Measurements from ENCODE around the gene TGIF1. TPM values are rescaled to one million over a fixed set of nuclear protein-coding genes. Genes with fewer than 3 reads are reported as not detected.

TGIF1 gene
- total and polyA plus RNA-seq, 2 of the 4 experiments (the other 2 are of a cell fraction): 62.1 to 118 TPM

DNA sequence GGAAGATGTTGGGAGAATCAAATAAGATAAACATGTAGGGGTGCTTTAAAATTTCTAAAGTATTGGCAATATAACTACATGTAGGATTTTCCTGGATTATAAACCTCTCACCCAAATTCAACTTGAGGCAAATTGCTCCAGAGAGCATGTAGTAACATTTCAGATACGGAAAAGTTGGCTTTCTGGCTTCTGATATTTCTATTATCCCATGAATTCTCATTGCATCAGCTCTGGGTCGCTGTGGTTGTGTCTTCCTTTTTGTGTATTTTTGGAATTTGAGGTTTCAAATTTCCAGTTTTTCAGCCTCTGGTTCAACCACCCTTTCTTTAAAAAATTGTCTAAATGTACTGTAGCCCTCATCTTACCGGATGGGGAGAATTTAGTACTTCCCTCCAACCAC lies 32.3 kb downstream of the TGIF1 start:
- no peak overlapping the region for H3K9ac ChIP-seq (ENCODE audit: low read depth, low read length)
- in situ Hi-C loops (cut with MboI; ENCODE audit: low sequenced_read_pairs): no loop called here
- H2BK20ac ChIP-seq (ENCODE audit: low read depth, low read length): no peak overlapping the region
- dilution Hi-C loops (cut with HindIII; ENCODE audit: low sequenced_read_pairs, unreplicated experiment): no loop called here
- H3K4me3 ChIP-seq (ENCODE audit: insufficient read depth, low read depth, low read length): no peak overlapping the region
- H3K23ac ChIP-seq (ENCODE audit: low read depth, low read length): no peak overlapping the region
- no peaks in the 10 kb centered on the region for H4K20me1 ChIP-seq (ENCODE audit: insufficient read depth, low read length)
- no CpG with 5 or more reads among the region's 3 CpGs for WGBS, 2 experiments (ENCODE audit: extremely low coverage in 2 of 2, insufficient read length in 1 of 2)
- intact Hi-C loops (cut with micrococcal nuclease): no loop called here
- H2AK5ac ChIP-seq (ENCODE audit: low read depth, low read length): no peak overlapping the region
- no peak overlapping the region for H4K8ac ChIP-seq (ENCODE audit: low read depth in 2 of 2, low read length in 2 of 2)
- no peak overlapping the region for H3K14ac ChIP-seq (replicated peaks; ENCODE audit: low read depth, low read length)
- no TSS peak for BruUV-seq (replicated peaks)
- no peak overlapping the region for H2BK15ac ChIP-seq (ENCODE audit: low read depth, low read length)
- no peak overlapping the region for H2BK120ac ChIP-seq (ENCODE audit: low read depth, low read length)
- H3K27me3 ChIP-seq (ENCODE audit: control insufficient read depth, insufficient read depth, low read length): no peaks in the 10 kb centered on the region
- no peak overlapping the region for H3K27ac ChIP-seq (ENCODE audit: insufficient read depth, low read length)
- H2BK5ac ChIP-seq (ENCODE audit: low read depth, low read length, poor library complexity, severe bottlenecking): no peak overlapping the region
- no peak overlapping the region for H3K4ac ChIP-seq (ENCODE audit: low read depth, low read length)
- no peak overlapping the region for H2AK9ac ChIP-seq (replicated peaks; ENCODE audit: low read depth, low read length, poor library complexity)
- ATAC-seq (ENCODE audit: low read depth): no peak
- TF ChIP-seq, protein P1, sequence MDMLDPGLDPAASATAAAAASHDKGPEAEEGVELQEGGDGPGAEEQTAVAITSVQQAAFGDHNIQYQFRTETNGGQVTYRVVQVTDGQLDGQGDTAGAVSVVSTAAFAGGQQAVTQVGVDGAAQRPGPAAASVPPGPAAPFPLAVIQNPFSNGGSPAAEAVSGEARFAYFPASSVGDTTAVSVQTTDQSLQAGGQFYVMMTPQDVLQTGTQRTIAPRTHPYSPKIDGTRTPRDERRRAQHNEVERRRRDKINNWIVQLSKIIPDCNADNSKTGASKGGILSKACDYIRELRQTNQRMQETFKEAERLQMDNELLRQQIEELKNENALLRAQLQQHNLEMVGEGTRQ (IDR thresholded peaks at IDR 0.05; ENCODE audit: low read depth, low read length): no peak
- TF ChIP-seq RAD21 (IDR thresholded peaks at IDR 0.05; ENCODE audit: low read length): no peak
- no peak for TF ChIP-seq NFE2L2 (IDR thresholded peaks at IDR 0.05; ENCODE audit: low read depth, low read length)
- no peak for TF ChIP-seq CEBPB (IDR thresholded peaks at IDR 0.05; ENCODE audit: low read depth, low read length)
- no peak for TF ChIP-seq BHLHE40 (IDR thresholded peaks at IDR 0.05; ENCODE audit: low read depth, low read length)
- TF ChIP-seq SMC3 (IDR thresholded peaks at IDR 0.05; ENCODE audit: low read depth, low read length): no peak
- TF ChIP-seq, protein P2, sequence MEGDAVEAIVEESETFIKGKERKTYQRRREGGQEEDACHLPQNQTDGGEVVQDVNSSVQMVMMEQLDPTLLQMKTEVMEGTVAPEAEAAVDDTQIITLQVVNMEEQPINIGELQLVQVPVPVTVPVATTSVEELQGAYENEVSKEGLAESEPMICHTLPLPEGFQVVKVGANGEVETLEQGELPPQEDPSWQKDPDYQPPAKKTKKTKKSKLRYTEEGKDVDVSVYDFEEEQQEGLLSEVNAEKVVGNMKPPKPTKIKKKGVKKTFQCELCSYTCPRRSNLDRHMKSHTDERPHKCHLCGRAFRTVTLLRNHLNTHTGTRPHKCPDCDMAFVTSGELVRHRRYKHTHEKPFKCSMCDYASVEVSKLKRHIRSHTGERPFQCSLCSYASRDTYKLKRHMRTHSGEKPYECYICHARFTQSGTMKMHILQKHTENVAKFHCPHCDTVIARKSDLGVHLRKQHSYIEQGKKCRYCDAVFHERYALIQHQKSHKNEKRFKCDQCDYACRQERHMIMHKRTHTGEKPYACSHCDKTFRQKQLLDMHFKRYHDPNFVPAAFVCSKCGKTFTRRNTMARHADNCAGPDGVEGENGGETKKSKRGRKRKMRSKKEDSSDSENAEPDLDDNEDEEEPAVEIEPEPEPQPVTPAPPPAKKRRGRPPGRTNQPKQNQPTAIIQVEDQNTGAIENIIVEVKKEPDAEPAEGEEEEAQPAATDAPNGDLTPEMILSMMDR (conservative IDR thresholded peaks at IDR 0.05; ENCODE audit: low read depth, low read length): no peak
- TF ChIP-seq CHD1 (IDR thresholded peaks at IDR 0.05; ENCODE audit: low read depth, low read length): no peak
- TF ChIP-seq, protein P3, sequence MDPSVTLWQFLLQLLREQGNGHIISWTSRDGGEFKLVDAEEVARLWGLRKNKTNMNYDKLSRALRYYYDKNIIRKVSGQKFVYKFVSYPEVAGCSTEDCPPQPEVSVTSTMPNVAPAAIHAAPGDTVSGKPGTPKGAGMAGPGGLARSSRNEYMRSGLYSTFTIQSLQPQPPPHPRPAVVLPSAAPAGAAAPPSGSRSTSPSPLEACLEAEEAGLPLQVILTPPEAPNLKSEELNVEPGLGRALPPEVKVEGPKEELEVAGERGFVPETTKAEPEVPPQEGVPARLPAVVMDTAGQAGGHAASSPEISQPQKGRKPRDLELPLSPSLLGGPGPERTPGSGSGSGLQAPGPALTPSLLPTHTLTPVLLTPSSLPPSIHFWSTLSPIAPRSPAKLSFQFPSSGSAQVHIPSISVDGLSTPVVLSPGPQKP (IDR thresholded peaks at IDR 0.05; ENCODE audit: borderline replicate concordance, low read depth, low read length): no peak
- TF ChIP-seq MAZ (IDR thresholded peaks at IDR 0.05; ENCODE audit: borderline replicate concordance, low read depth, low read length): no peak
- TF ChIP-seq MAFK (IDR thresholded peaks at IDR 0.05; ENCODE audit: low read depth, low read length): no peak
- no peak for TF ChIP-seq POLR2A (IDR thresholded peaks at IDR 0.05; ENCODE audit: low read depth, low read length)
- no peak for TF ChIP-seq FOS (IDR thresholded peaks at IDR 0.05; ENCODE audit: low read depth, low read length)
- no peak for TF ChIP-seq RFX5 (IDR thresholded peaks at IDR 0.05; ENCODE audit: low read depth, low read length)
- TF ChIP-seq MXI1 (IDR thresholded peaks at IDR 0.05; ENCODE audit: borderline replicate concordance, low read depth, low read length): no peak
- TF ChIP-seq RCOR1 (IDR thresholded peaks at IDR 0.05; ENCODE audit: insufficient replicate concordance, low read length): no peak
- DNase-seq: no peak
- CTCF ChIA-PET: interaction anchor here (0.6 to 1.6 kb wide), 8 partner anchors 9 to 112 kb away, joined by 3 to 5 read pairs (median 4); no protein-coding TSS in a partner anchor
- POLR2A ChIA-PET (ENCODE audit: unreplicated experiment): no interaction called here
- H3K4me1 ChIP-seq (ENCODE audit: control insufficient read depth, insufficient read depth, low read length): no peaks in the 10 kb centered on the region; the same call in 1 of the 2 replicates
- H4K5ac ChIP-seq (ENCODE audit: low read depth, low read length): no peak overlapping the region
- peak overlapping the region; percentile 13; the same call in 1 of the 2 replicates for H3K4me2 ChIP-seq (ENCODE audit: low read depth, low read length)
- H3K9me3 ChIP-seq (ENCODE audit: control insufficient read depth, insufficient read depth, low read length): no peaks in the 10 kb centered on the region
- H2AFZ ChIP-seq (replicated peaks; ENCODE audit: low read length, poor library complexity): no peak overlapping the region
- no peaks in the 10 kb centered on the region for H3K79me1 ChIP-seq (ENCODE audit: low read depth in 1 of 2, low read length in 2 of 2)
- H3K18ac ChIP-seq (ENCODE audit: low read depth, low read length): no peak overlapping the region
- no peaks in the 10 kb centered on the region for H3K9me1 ChIP-seq (ENCODE audit: insufficient read depth, low read length)
- H3K56ac ChIP-seq (ENCODE audit: extremely low read depth, insufficient read depth, low read length): no peak overlapping the region
- H3K36me3 ChIP-seq (ENCODE audit: control insufficient read depth, insufficient read depth, low read length): no peaks in the 10 kb centered on the region
- no peak overlapping the region for H4K91ac ChIP-seq (ENCODE audit: insufficient read depth, low read depth, low read length)

Measured in IMR-90 (cell line).